Fibroblast of lung (primary cell): ENCODE measurements around the gene DALRD3. TPM values are rescaled to one million over a fixed set of nuclear protein-coding genes. Genes with fewer than 3 reads are reported as not detected.

ENCODE experiments used
- DNase-seq, 2 donors: peaks; one replicate each; pipeline versions ENCODE4 v3.0.0 to v3.0.0-alpha.2; 2010; ENCODE audit warnings: low read depth in 2 of 2
- H2AFZ ChIP-seq: 2 replicates; pipeline ENCODE4 v1.5.1; 2012; ENCODE audit warnings: low read length, control low read depth, inconsistent platforms
- H3K27ac ChIP-seq: 2 replicates; pipeline ENCODE4 v1.5.1; 2011; ENCODE audit warnings: low read length, control low read depth; ENCODE audit not compliant: insufficient read depth
- H3K27me3 ChIP-seq: 2 replicates; pipeline ENCODE4 v1.5.1; 2011; ENCODE audit warnings: mild to moderate bottlenecking, low read length; ENCODE audit not compliant: control insufficient read depth, insufficient read depth
- H3K36me3 ChIP-seq: 2 replicates; pipeline ENCODE4 v1.5.1; 2011; ENCODE audit warnings: low read length; ENCODE audit not compliant: control insufficient read depth, insufficient read depth
- H3K4me1 ChIP-seq: 2 replicates; pipeline ENCODE4 v1.5.1; 2011; ENCODE audit warnings: low read length; ENCODE audit not compliant: control insufficient read depth, insufficient read depth; ENCODE audit errors: extremely low read depth
- H3K4me2 ChIP-seq: 2 replicates; pipeline ENCODE4 v1.5.1; 2011; ENCODE audit warnings: low read length, control low read depth; ENCODE audit not compliant: insufficient read depth; ENCODE audit errors: extremely low read depth
- H3K4me3 ChIP-seq, 4 experiments: fragments of 200-600 bp in 1 of 4; sonication (generic) in 1 of 4; replicated peaks in 1 of 4; 2 replicates each; pipeline ENCODE4 v1.5.1; 2011 to 2016; ENCODE audit warnings: low read length in 4 of 4, low read depth in 3 of 4, mild to moderate bottlenecking in 3 of 4, control low read depth in 2 of 4, inconsistent platforms in 1 of 4, mixed read lengths in 1 of 4; ENCODE audit not compliant: insufficient read depth in 1 of 4; ENCODE audit errors: control extremely low read depth in 1 of 4
- H3K79me2 ChIP-seq: 2 replicates; pipeline ENCODE4 v1.5.1; 2012; ENCODE audit warnings: mild to moderate bottlenecking, low read length, inconsistent platforms; ENCODE audit not compliant: control insufficient read depth, insufficient read depth
- H3K9ac ChIP-seq: 2 replicates; pipeline ENCODE4 v1.5.1; 2011; ENCODE audit warnings: mild to moderate bottlenecking, low read length, control low read depth; ENCODE audit not compliant: insufficient read depth
- H3K9me3 ChIP-seq: 2 replicates; pipeline ENCODE4 v1.5.1; 2012; ENCODE audit warnings: low read depth, low read length; ENCODE audit not compliant: control insufficient read depth, insufficient read depth
- H4K20me1 ChIP-seq: 2 replicates; pipeline ENCODE4 v1.5.1; 2011; ENCODE audit warnings: low read length; ENCODE audit not compliant: control insufficient read depth, insufficient read depth; ENCODE audit errors: extremely low read depth
- CTCF ChIP-seq, 2 donors: IDR thresholded peaks in 1 of 2; conservative IDR thresholded peaks in 1 of 2; 1 replicate in 1 of 2; 2 replicates in 1 of 2; pipeline ENCODE4 v1.5.1; 2011 to 2012; ENCODE audit warnings: low read length in 2 of 2, control low read depth in 1 of 2, inconsistent platforms in 1 of 2, low read depth in 1 of 2, mild to moderate bottlenecking in 1 of 2
- EZH2 ChIP-seq: IDR thresholded peaks from 2 replicates; pipeline ENCODE4 v1.5.1; 2012; ENCODE audit warnings: low read length, control low read depth, mild to moderate bottlenecking; ENCODE audit errors: missing control alignments
- polyA plus RNA-seq, 2 donors: library from polyadenylated mRNA; depleted of rRNA in 1 of 2; stranded (reverse) in 1 of 2; unstranded in 1 of 2; fragments of >200 nt; gene quantifications; 2 replicates each; pipeline ENCODE4 v1.2.1, GENCODE V29; 2011 to 2012; ENCODE audit warnings: missing spikeins in 1 of 2
- total RNA-seq: library from RNA; depleted of rRNA; stranded (reverse); fragments of >200 nt; gene quantifications from 2 replicates; pipeline ENCODE4 v1.2.1, GENCODE V29; 2014

DALRD3 gene
- total and polyA plus RNA-seq, 2 donors (not counting 1 experiment from before 2014, with no cell fraction given), result 40.2 to 70.2 TPM

- Histone ChIP-seq H3K9ac (no peak overlapping the region), H3K79me2 (peaks cover 5% of the 10 kb centered on the region), H3K36me3 (peaks cover 2% of the 10 kb centered on the region), H3K4me2 (no peak overlapping the region), H3K27ac (no peak overlapping the region), H3K4me1 (no peaks in the 10 kb centered on the region), H3K27me3 (no peaks in the 10 kb centered on the region), H3K4me3 (no peak overlapping the region), H3K9me3 (no peaks in the 10 kb centered on the region), H4K20me1 (no peaks in the 10 kb centered on the region), H2AFZ (no peak overlapping the region)
- TF ChIP-seq EZH2, result no peak
- no peak for TF ChIP-seq CTCF (conservative IDR thresholded peaks at IDR 0.05 in 1 of 2, IDR thresholded peaks at IDR 0.05 in 1 of 2; ENCODE audit: low read depth in 1 of 2, low read length in 2 of 2)
- DNase-seq, result no peak
These were observed 21.2 kb downstream of the DALRD3 start for GRCh38 chr3:48997102-48997635.

GRCh38 chr3:48996640-48997039 lies 21.7 kb downstream of the DALRD3 start:
- Histone ChIP-seq H3K9ac (no peak overlapping the region), H3K4me1 (peaks cover 1% of the 10 kb centered on the region), H3K4me2 (no peak overlapping the region), H3K27me3 (no peaks in the 10 kb centered on the region), H3K27ac (no peak overlapping the region), H4K20me1 (no peaks in the 10 kb centered on the region), H3K36me3 (peaks cover 2% of the 10 kb centered on the region), H3K79me2 (peaks cover 11% of the 10 kb centered on the region), H3K4me3 (no peak overlapping the region), H2AFZ (no peak overlapping the region), H3K9me3 (no peaks in the 10 kb centered on the region)
- TF ChIP-seq EZH2, result no peak
- TF ChIP-seq CTCF (conservative IDR thresholded peaks at IDR 0.05 in 1 of 2, IDR thresholded peaks at IDR 0.05 in 1 of 2; ENCODE audit: low read depth in 1 of 2, low read length in 2 of 2), result no peak
- no peak for DNase-seq

- Histone ChIP-seq H3K27me3 (no peaks in the 10 kb centered on the region), H3K4me3 (no peak overlapping the region), H2AFZ (no peak overlapping the region), H3K9me3 (no peaks in the 10 kb centered on the region), H3K4me1 (peaks cover 12% of the 10 kb centered on the region), H4K20me1 (no peaks in the 10 kb centered on the region), H3K79me2 (peaks cover 25% of the 10 kb centered on the region), H3K4me2 (no peak overlapping the region), H3K36me3 (peaks cover 2% of the 10 kb centered on the region), H3K27ac (no peak overlapping the region), H3K9ac (no peak overlapping the region)
- DNase-seq, result no peak
- TF ChIP-seq CTCF (conservative IDR thresholded peaks at IDR 0.05 in 1 of 2, IDR thresholded peaks at IDR 0.05 in 1 of 2; ENCODE audit: low read depth in 1 of 2, low read length in 2 of 2) (no peak), EZH2 (no peak)
These were observed 24.5 kb downstream of the DALRD3 start for GRCh38 chr3:48993834-48994233.
